KG1 (cell line): ENCODE measurements around the gene CIROP.

Source experiments
- DNase-seq: peaks from one replicate; lab custom pipeline; 2025; lab: John Stamatoyannopoulos, UW

CIROP gene

GRCh38 chr14:23051141-23052057, 53.4 kb downstream of the CIROP start:
- no peak for DNase-seq
